K562 (cell line): ENCODE data around the gene RBMX. TPM values are rescaled to one million over a fixed set of nuclear protein-coding genes. Genes with fewer than 3 reads are reported as not detected.
"Not testable (repeated sequence)": the region's sequence is repeated elsewhere in the genome, so short reads cannot be mapped to it uniquely, and the experiment has no call there.

Source experiments
- ATAC-seq: fragments of 200-7000 bp; cut with Tn5 transposase; 3 replicates; pipeline ENCODE4 v1.9.1; 2020; ENCODE audit warnings: moderate library complexity
- BruUV-seq: library from RNA; stranded (reverse); fragments of 400-500 nt; replicated peaks from 2 replicates; lab custom pipeline; 2021; lab: Mats Ljungman, UMichigan
- CTCF ChIA-PET: fragments of 300-600 bp; formaldehyde crosslinking; extraction: SDS; loops from one replicate; lab custom pipeline; 2021; ENCODE audit warnings: low intra/inter-chr PET ratio; lab: Yijun Ruan, JAX
- POLR2A ChIA-PET: fragments of 300-600, 350-650 bp; sonication (Branson Sonifier 250); formaldehyde crosslinking; extraction: SDS; loops from one replicate; lab custom pipeline; 2021; ENCODE audit warnings: antibody characterized with exemption, inconsistent platforms; lab: Yijun Ruan, JAX
- DNase-seq, 4 experiments: peaks; one replicate each; pipeline versions ENCODE4 v3.0.0 to v3.0.0-alpha.2; 2011 to 2018; ENCODE audit warnings: low spot score in 3 of 4, mixed read lengths in 3 of 4; ENCODE audit errors: extremely low read depth in 1 of 4
- FAIRE-seq: peaks from 2 replicates; lab custom pipeline; 2011; peaks lifted over from hg19 to GRCh38; lab: Jason Lieb, UNC
- H2AFZ ChIP-seq: 2 replicates; pipeline ENCODE4 v1.6.0; 2011; ENCODE audit warnings: low read depth, low read length, control low read depth, inconsistent platforms
- H3K27ac ChIP-seq: fragments of 200-600 bp; 3 replicates; pipeline ENCODE4 v1.8.0; 2011; ENCODE audit warnings: low read depth, mild to moderate bottlenecking, control low read depth, inconsistent platforms, low read length, moderate library complexity, mixed read lengths; ENCODE audit errors: extremely low read depth
- H3K27me3 ChIP-seq, 2 experiments: fragments of 300-600 bp in 1 of 2; 2 replicates in 1 of 2; 3 replicates in 1 of 2; pipeline versions ENCODE4 v1.6.0 to v1.8.0; 2011; ENCODE audit warnings: inconsistent platforms in 2 of 2, low read length in 2 of 2, mild to moderate bottlenecking in 1 of 2, mixed read lengths in 1 of 2, moderate library complexity in 1 of 2; ENCODE audit not compliant: control insufficient read depth in 2 of 2, insufficient read depth in 2 of 2
- H3K36me3 ChIP-seq: fragments of 300-600 bp; 3 replicates; pipeline ENCODE4 v1.8.0; 2011; ENCODE audit warnings: mild to moderate bottlenecking, low read length, inconsistent platforms; ENCODE audit not compliant: control insufficient read depth, insufficient read depth
- H3K4me1 ChIP-seq, 2 experiments: fragments of 200-600 bp in 1 of 2; replicated peaks in 1 of 2; 2 replicates in 1 of 2; 3 replicates in 1 of 2; pipeline versions ENCODE4 v1.5.1 to v1.8.0; 2011; ENCODE audit warnings: inconsistent platforms in 2 of 2, low read length in 2 of 2, mild to moderate bottlenecking in 1 of 2, mixed read lengths in 1 of 2, moderate library complexity in 1 of 2; ENCODE audit not compliant: control insufficient read depth in 2 of 2, insufficient read depth in 2 of 2
- H3K4me2 ChIP-seq: 2 replicates; pipeline ENCODE4 v1.6.1; 2011; ENCODE audit warnings: low read length, control low read depth, inconsistent platforms, mixed read lengths; ENCODE audit not compliant: insufficient read depth
- H3K4me3 ChIP-seq: fragments of 200-600 bp; sonication (generic), shearing (Covaris generic); 2 replicates; pipeline ENCODE4 v1.5.1; 2016; ENCODE audit warnings: control low read depth, inconsistent platforms
- H3K79me2 ChIP-seq: fragments of 200-600 bp; 3 replicates; pipeline ENCODE4 v1.8.0; 2011; ENCODE audit warnings: low read length, inconsistent platforms; ENCODE audit not compliant: control insufficient read depth, insufficient read depth
- H3K9ac ChIP-seq, 2 experiments: 2 replicates each; pipeline versions ENCODE4 v1.6.0 to v1.6.1; 2011; ENCODE audit warnings: low read depth in 2 of 2, low read length in 2 of 2, control low read depth in 1 of 2, inconsistent platforms in 1 of 2, mild to moderate bottlenecking in 1 of 2, mixed read lengths in 1 of 2; ENCODE audit not compliant: insufficient read depth in 1 of 2
- H3K9me1 ChIP-seq: one replicate; pipeline ENCODE4 v1.6.0; 2011; ENCODE audit warnings: inconsistent platforms, mild to moderate bottlenecking, low read length, moderate library complexity; ENCODE audit not compliant: control insufficient read depth, insufficient read depth
- H3K9me3 ChIP-seq: replicated peaks from 2 replicates; pipeline ENCODE4 v1.5.1; 2011; ENCODE audit warnings: low read depth, low read length, inconsistent platforms; ENCODE audit not compliant: control insufficient read depth, insufficient read depth
- H4K20me1 ChIP-seq: replicated peaks from 2 replicates; pipeline ENCODE4 v1.6.1; 2011; ENCODE audit warnings: low read length, inconsistent platforms, mixed read lengths; ENCODE audit not compliant: control insufficient read depth, insufficient read depth
- ESRRB ChIP-seq: fragments of 250-450 bp; sonication (Bioruptor Pico); IDR thresholded peaks from 2 replicates; pipeline ENCODE4 v1.5.0; 2020; ENCODE audit warnings: mild to moderate bottlenecking, moderate library complexity, borderline replicate concordance
- HDAC3 ChIP-seq: fragments of 450-650 bp; IDR thresholded peaks from 2 replicates; pipeline ENCODE4 v1.6.1; 2018; ENCODE audit warnings: borderline replicate concordance, mild to moderate bottlenecking, moderate library complexity; ENCODE audit not compliant: partially characterized antibody
- MYNN ChIP-seq, 2 experiments: sonication (generic); formaldehyde crosslinking in 1 of 2; IDR thresholded peaks; 2 replicates each; pipeline versions ENCODE4 v1.5.0 to v1.6.1; 2016 to 2020; ENCODE audit warnings: antibody characterized with exemption in 1 of 2, missing genetic modification reagents in 1 of 2
- PML ChIP-seq: IDR thresholded peaks from 2 replicates; pipeline ENCODE4 v1.6.1; 2012; ENCODE audit warnings: low read length, inconsistent platforms
- POLR2A ChIP-seq: fragments of 450-650 bp; conservative IDR thresholded peaks from 2 replicates; pipeline ENCODE4 v1.6.1; 2016
- POLR2AphosphoS5 ChIP-seq: IDR thresholded peaks from 2 replicates; pipeline ENCODE4 v1.6.1; 2011; ENCODE audit warnings: mild to moderate bottlenecking, low read depth, low read length, moderate library complexity; ENCODE audit not compliant: control insufficient read depth, insufficient read depth
- POLR2B ChIP-seq: fragments of 450-650 bp; IDR thresholded peaks from 2 replicates; pipeline ENCODE4 v1.6.1; 2018; ENCODE audit warnings: low read depth; ENCODE audit not compliant: partially characterized antibody
- RBFOX2 ChIP-seq: fragments of 200-400 bp; formaldehyde crosslinking; IDR thresholded peaks from 2 replicates; pipeline ENCODE4 v1.6.1; 2017; ENCODE audit warnings: low read depth, mild to moderate bottlenecking, low read length, moderate library complexity
- RFX7 ChIP-seq: fragments of 250-450 bp; sonication (Bioruptor Pico); IDR thresholded peaks from 2 replicates; pipeline ENCODE4 v1.5.1; 2021; ENCODE audit warnings: mild to moderate bottlenecking
- SUPT5H ChIP-seq: fragments of 450-650 bp; IDR thresholded peaks from 2 replicates; pipeline ENCODE4 v1.6.1; 2016
- THRAP3 ChIP-seq: fragments of 450-650 bp; IDR thresholded peaks from 2 replicates; pipeline ENCODE4 v1.6.1; 2016; ENCODE audit warnings: mild to moderate bottlenecking, inconsistent platforms, borderline replicate concordance
- ZNF174 ChIP-seq: fragments of 250-450 bp; sonication (Bioruptor Pico); IDR thresholded peaks from 2 replicates; pipeline ENCODE4 v1.4.0; 2020; ENCODE audit warnings: mild to moderate bottlenecking
- ZNF717 ChIP-seq: fragments of 250-450 bp; sonication (Bioruptor Pico); IDR thresholded peaks from 2 replicates; pipeline ENCODE4 v1.5.0; 2021
- WGBS: fragments of 100-300 bp; shearing (Covaris generic); methylation state at CpG from one replicate; pipeline ENCODE4 v1.1.6; 2016; ENCODE audit warnings: low coverage, mixed read lengths; ENCODE audit not compliant: insufficient coverage; ENCODE audit errors: missing lambda C conversion rate; 5-methylcytosine and 5-hydroxymethylcytosine counted together
- in situ Hi-C: fragments of 300-500 bp; cut with MboI; formaldehyde crosslinking; loops from 4 replicates; pipeline ENCODE4 v1.15.0; 2018; ENCODE audit warnings: inconsistent platforms, mixed read lengths
- intact Hi-C: fragments of 100-400 bp; cut with micrococcal nuclease; formaldehyde crosslinking; loops from 2 replicates; pipeline ENCODE4 v1.14.2; 2022
- polyA plus RNA-seq, 8 experiments: library from polyadenylated mRNA; depleted of rRNA in 4 of 8; stranded (reverse) in 5 of 8; unstranded in 3 of 8; fragments of >200 nt; fragmentation: Nextera tagmentation in 2 of 8; fragmentation: Illumina TruSeq in 1 of 8; extraction: Ambion mirVana in 2 of 8; extraction: Trizol in 1 of 8; gene quantifications; 2 replicates each; pipeline versions ENCODE4 v1.2.1 to v1.2.3, GENCODE V29; 2011 to 2014; ENCODE audit warnings: inconsistent platforms in 1 of 8, missing spikeins in 1 of 8
- total RNA-seq, 7 experiments: library from RNA; depleted of rRNA in 6 of 7; stranded (reverse); fragments of >200 nt in 6 of 7; fragmentation: Illumina TruSeq in 2 of 7; extraction: Trizol in 2 of 7; gene quantifications; 2 replicates each; pipeline versions ENCODE4 v1.2.1 to v1.2.3, GENCODE V29; 2011 to 2021; ENCODE audit warnings: low replicate concordance in 1 of 7

Gene RBMX
- total and polyA plus RNA-seq, 9 of the 15 experiments (the other 6 are each of a cell fraction or from before 2014, with no cell fraction given): 405 to 671 (median 540) TPM

DNA sequence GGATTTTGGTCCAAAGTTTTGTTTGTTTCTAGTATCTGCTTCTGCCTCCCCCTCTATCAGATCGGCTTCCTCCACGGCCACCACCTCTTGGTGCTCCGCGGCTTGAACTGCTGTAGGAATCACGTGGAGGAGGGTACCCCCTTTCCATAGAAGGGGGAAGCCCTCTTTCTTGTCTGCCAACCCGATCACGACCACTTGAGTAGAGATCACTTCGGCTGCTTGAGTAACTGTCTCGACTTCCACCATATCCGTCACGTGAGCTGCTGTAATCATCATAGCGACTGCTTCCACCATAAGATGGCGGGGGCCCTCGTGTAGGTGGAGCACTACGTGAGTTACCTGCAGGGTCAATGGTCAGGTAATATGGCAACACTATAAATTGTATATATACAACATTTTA, 6.4 kb downstream of the RBMX start:
- ATAC-seq, BruUV-seq, H3K9me3 ChIP-seq, FAIRE-seq, H3K9me1 ChIP-seq, H3K27ac ChIP-seq, H2AFZ ChIP-seq, H3K27me3 ChIP-seq, DNase-seq, CTCF ChIA-PET, H3K4me2 ChIP-seq, H3K9ac ChIP-seq, H3K4me1 ChIP-seq, in situ Hi-C loops, H3K4me3 ChIP-seq: not testable (repeated sequence)
- Histone ChIP-seq H3K79me2 (peaks cover 77% of the 10 kb centered on the region), H3K36me3 (peaks cover 97% of the 10 kb centered on the region), H4K20me1 (peaks cover 19% of the 10 kb centered on the region)
- 54% methylated on average over 10 of the region's 15 CpGs for WGBS
- POLR2A ChIA-PET: interaction anchor here (2.4 kb wide), 1 partner anchor 36 kb away, joined by 5 read pairs; no protein-coding TSS in a partner anchor
- intact Hi-C loops: loop anchor here (5.0 kb wide), 1 partner anchor 107 kb away; no protein-coding TSS in a partner anchor
- TF ChIP-seq THRAP3: peak; percentile 87; the same call in 1 of the 2 replicates
- TF ChIP-seq RBFOX2: 0 out of 2 replicates have a peak, but pooled peaks have one; percentile 1
- peak; percentile 56 for TF ChIP-seq SUPT5H

DNA sequence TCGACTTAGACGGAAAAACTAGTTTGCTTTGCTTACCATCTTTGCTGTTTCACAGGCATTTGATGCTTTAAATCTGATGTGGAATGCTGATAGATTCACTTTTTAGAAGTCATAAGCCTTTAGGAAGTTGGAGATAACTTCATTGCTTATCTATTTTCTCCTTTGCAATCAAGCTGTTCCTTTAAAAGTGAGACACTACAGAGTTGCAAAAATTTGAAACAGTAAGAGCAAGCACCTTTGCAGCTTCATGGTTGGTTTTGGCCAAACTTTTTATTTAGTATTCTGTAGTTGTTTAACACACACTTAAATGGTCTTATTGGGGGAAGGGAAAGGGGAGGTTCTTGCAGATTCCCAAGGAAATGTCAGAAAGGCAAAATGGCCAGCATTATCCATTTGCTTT, 7.3 kb downstream of the RBMX start:
- in situ Hi-C loops; H2AFZ ChIP-seq; DNase-seq; BruUV-seq; H3K9me1 ChIP-seq; H3K9me3 ChIP-seq; H3K27ac ChIP-seq; H3K4me2 ChIP-seq; H3K9ac ChIP-seq; CTCF ChIA-PET; FAIRE-seq; H3K4me3 ChIP-seq; H3K27me3 ChIP-seq; H3K4me1 ChIP-seq; TF ChIP-seq MYNN (CRISPR knock-in tag; IDR thresholded peaks at IDR 0.05): not testable (repeated sequence)
- 100% methylated on average over 2 of the region's 2 CpGs for WGBS
- TF ChIP-seq POLR2AphosphoS5: peak; percentile 38; the same call in 1 of the 2 replicates
- peak; percentile 17 for TF ChIP-seq HDAC3
- TF ChIP-seq MYNN (IDR thresholded peaks at IDR 0.05): 0 out of 2 replicates have a peak, but pooled peaks have one; percentile 12
- peak; percentile 43 for TF ChIP-seq POLR2B
- TF ChIP-seq RFX7 (CRISPR knock-in tag): 0 out of 2 replicates have a peak, but pooled peaks have one; percentile 41
- TF ChIP-seq ZNF717 (CRISPR knock-in tag): peak; percentile 69; the same call in 1 of the 2 replicates
- TF ChIP-seq POLR2A: peak; percentile 65
- TF ChIP-seq PML: peak; percentile 13; the same call in 1 of the 2 replicates
- TF ChIP-seq THRAP3: 0 out of 2 replicates have a peak, but pooled peaks have one; percentile 36
- peak; percentile 66 for TF ChIP-seq SUPT5H
- 0 out of 2 replicates have a peak, but pooled peaks have one; percentile 36 for TF ChIP-seq ESRRB (CRISPR knock-in tag)
- 0 out of 2 replicates have a peak, but pooled peaks have one; percentile 29 for TF ChIP-seq ZNF174 (CRISPR knock-in tag)
- intact Hi-C loops: loop anchor here (2.0 to 5.0 kb wide), 2 partner anchors 52 to 106 kb away; no protein-coding TSS in a partner anchor
- Histone ChIP-seq H3K36me3 (peaks cover 98% of the 10 kb centered on the region), H3K79me2 (peaks cover 72% of the 10 kb centered on the region), H4K20me1 (peaks cover 12% of the 10 kb centered on the region)
- POLR2A ChIA-PET: interaction anchor here (0.9 to 2.4 kb wide), 2 partner anchors 10 to 36 kb away, joined by 3 to 5 read pairs; no protein-coding TSS in a partner anchor
- peak; percentile 1; the same call in 2 of the 3 replicates for ATAC-seq
